Measurements from ENCODE around the gene CLCN3. TPM values are rescaled to one million over a fixed set of nuclear protein-coding genes. Genes with fewer than 3 reads are reported as not detected.

Gene CLCN3
- total RNA-seq, 4 donors from 2014 or later = 43.7 to 58.5 (median 51.7) TPM

- 1% methylated on average over 10 of the region's 13 CpGs for WGBS
- Histone ChIP-seq H3K27ac (peak overlapping the region; percentile 75), H3K9me3 (no peaks in the 10 kb centered on the region), H3K4me1 (peaks cover 25% of the 10 kb centered on the region), H3K36me3 (no peaks in the 10 kb centered on the region), H3K4me3 (peak overlapping the region; percentile 90), H3K27me3 (no peaks in the 10 kb centered on the region)
- TF ChIP-seq POLR2AphosphoS5 (IDR thresholded peaks at IDR 0.05) = no peak
- TF ChIP-seq POLR2A (IDR thresholded peaks at IDR 0.05) = no peak
- no peak for TF ChIP-seq CTCF (IDR thresholded peaks at IDR 0.05)
- TF ChIP-seq EP300 (IDR thresholded peaks at IDR 0.05) = no peak
- no peak for DNase-seq (ENCODE audit: low spot score in 2 of 2)
Observed at GRCh38 chr4:169756971-169757574, 136.7 kb downstream of the CLCN3 start.

GRCh38 chr4:169757575-169758184 is 137.3 kb downstream of the CLCN3 start, which contains the start of gene HPF1:
Gene HPF1 (minus strand): TSS chr4:169757944. CDS start chr4:169757877, 67 bp downstream.
- DNase-seq (ENCODE audit: low spot score in 2 of 2) = peak; percentile 96
- TF ChIP-seq POLR2AphosphoS5 (IDR thresholded peaks at IDR 0.05) (no peak), CTCF (IDR thresholded peaks at IDR 0.05) (no peak), POLR2A (IDR thresholded peaks at IDR 0.05) (no peak), EP300 (IDR thresholded peaks at IDR 0.05) (no peak)

GRCh38 chr4:169758401-169758962 is 138.1 kb downstream of the CLCN3 start:
- Histone ChIP-seq H3K27ac (peak overlapping the region; percentile 33), H3K36me3 (no peaks in the 10 kb centered on the region), H3K4me3 (peak overlapping the region; percentile 90), H3K27me3 (no peaks in the 10 kb centered on the region), H3K9me3 (no peaks in the 10 kb centered on the region), H3K4me1 (peaks cover 25% of the 10 kb centered on the region)
- TF ChIP-seq EP300 (IDR thresholded peaks at IDR 0.05) (no peak), CTCF (IDR thresholded peaks at IDR 0.05) (no peak), POLR2AphosphoS5 (IDR thresholded peaks at IDR 0.05) (no peak), POLR2A (IDR thresholded peaks at IDR 0.05) (no peak)
- no peak for DNase-seq (ENCODE audit: low spot score in 2 of 2)
- 38% methylated on average over 11 of the region's 11 CpGs for WGBS

More at GRCh38 chr4:169757575-169758184, 137.3 kb downstream of the CLCN3 start, which contains the start of gene HPF1:
- Histone ChIP-seq H3K4me3 (peak within 1 kb of the TSS; percentile 90), H3K9me3 (no peaks in the 10 kb centered on the region), H3K27ac (peak within 1 kb of the TSS; percentile 75), H3K4me1 (peaks cover 25% of the 10 kb centered on the region), H3K27me3 (no peaks in the 10 kb centered on the region), H3K36me3 (no peaks in the 10 kb centered on the region)
- WGBS = under 1% methylated on average over 33 of the region's 46 CpGs

- Histone ChIP-seq H3K4me3 (no peak overlapping the region), H3K9me3 (no peaks in the 10 kb centered on the region), H3K27me3 (no peaks in the 10 kb centered on the region), H3K27ac (no peak overlapping the region), H3K4me1 (peaks cover 13% of the 10 kb centered on the region), H3K36me3 (no peaks in the 10 kb centered on the region)
- WGBS = 64% methylated on average over 4 of the region's 4 CpGs
- no peak for DNase-seq (ENCODE audit: low spot score in 2 of 2)
- no peak for TF ChIP-seq POLR2AphosphoS5 (IDR thresholded peaks at IDR 0.05)
- no peak for TF ChIP-seq EP300 (IDR thresholded peaks at IDR 0.05)
- no peak for TF ChIP-seq CTCF (IDR thresholded peaks at IDR 0.05)
- TF ChIP-seq POLR2A (IDR thresholded peaks at IDR 0.05) = no peak
Observed at GRCh38 chr4:169761846-169762245, 141.5 kb downstream of the CLCN3 start.

- TF ChIP-seq POLR2A (IDR thresholded peaks at IDR 0.05) = no peak
- TF ChIP-seq CTCF (IDR thresholded peaks at IDR 0.05) = no peak
- Histone ChIP-seq H3K4me3 (no peak overlapping the region), H3K9me3 (no peaks in the 10 kb centered on the region), H3K4me1 (no peaks in the 10 kb centered on the region), H3K36me3 (no peaks in the 10 kb centered on the region), H3K27ac (no peak overlapping the region), H3K27me3 (no peaks in the 10 kb centered on the region)
- 67% methylated on average over 2 of the region's 2 CpGs for WGBS
- no peak for DNase-seq (ENCODE audit: low spot score in 2 of 2)
Observed at GRCh38 chr4:169765835-169766234, 145.5 kb downstream of the CLCN3 start.
